HL-60 (cell line): ENCODE results near the gene ZNF235.

ENCODE experiments used
- CTCF ChIP-seq: IDR thresholded peaks from one replicate; pipeline ENCODE4 v1.5.1; 2011; ENCODE audit warnings: low read length, control low read depth, inconsistent platforms; ENCODE audit not compliant: insufficient read depth
- GABPA ChIP-seq: IDR thresholded peaks from 2 replicates; pipeline ENCODE4 v1.6.1; 2012; ENCODE audit warnings: low read depth
- REST ChIP-seq: IDR thresholded peaks from 2 replicates; pipeline ENCODE4 v1.6.1; 2012; ENCODE audit warnings: low read depth; ENCODE audit not compliant: insufficient replicate concordance

- TF ChIP-seq CTCF: no peak
- TF ChIP-seq GABPA: no peak
- TF ChIP-seq REST: no peak
Observed at GRCh38 chr19:44313231-44313630, 8.4 kb upstream of the ZNF235 start.
